Ishikawa (cell line): ENCODE results near the gene SH2D2A.

ENCODE experiments used
- CEBPB ChIP-seq: IDR thresholded peaks from 2 replicates; pipeline ENCODE4 v1.6.1; 2012
- CREB1 ChIP-seq: IDR thresholded peaks from 2 replicates; pipeline ENCODE4 v1.6.1; 2012; ENCODE audit warnings: low read depth
- EGR1 ChIP-seq: IDR thresholded peaks from 2 replicates; pipeline ENCODE4 v1.6.1; 2012
- EP300 ChIP-seq: IDR thresholded peaks from 2 replicates; pipeline ENCODE4 v1.6.1; 2012; ENCODE audit warnings: borderline replicate concordance
- FOXM1 ChIP-seq: IDR thresholded peaks from 2 replicates; pipeline ENCODE4 v1.6.1; 2012; ENCODE audit warnings: low read depth, borderline replicate concordance
- RAD21 ChIP-seq: IDR thresholded peaks from 2 replicates; pipeline ENCODE4 v1.6.1; 2012; ENCODE audit warnings: low read depth
- TAF1 ChIP-seq: IDR thresholded peaks from 2 replicates; pipeline ENCODE4 v1.6.1; 2012; ENCODE audit warnings: low read depth, mild to moderate bottlenecking
- TCF12 ChIP-seq: IDR thresholded peaks from 2 replicates; pipeline ENCODE4 v1.6.1; 2012; ENCODE audit warnings: low read depth
- USF1 ChIP-seq: IDR thresholded peaks from 2 replicates; pipeline ENCODE4 v1.6.1; 2012
- YY1 ChIP-seq: IDR thresholded peaks from 2 replicates; pipeline ENCODE4 v1.6.1; 2012; ENCODE audit warnings: low read depth
- TF ChIP-seq, protein P1 (sequence below): IDR thresholded peaks from 2 replicates; pipeline ENCODE4 v1.6.1; 2012; ENCODE audit warnings: low read depth, mild to moderate bottlenecking
- TF ChIP-seq, protein P2 (sequence below): IDR thresholded peaks from 2 replicates; pipeline ENCODE4 v1.6.1; 2012

- TF ChIP-seq TAF1 = no peak
- TF ChIP-seq, protein P1, sequence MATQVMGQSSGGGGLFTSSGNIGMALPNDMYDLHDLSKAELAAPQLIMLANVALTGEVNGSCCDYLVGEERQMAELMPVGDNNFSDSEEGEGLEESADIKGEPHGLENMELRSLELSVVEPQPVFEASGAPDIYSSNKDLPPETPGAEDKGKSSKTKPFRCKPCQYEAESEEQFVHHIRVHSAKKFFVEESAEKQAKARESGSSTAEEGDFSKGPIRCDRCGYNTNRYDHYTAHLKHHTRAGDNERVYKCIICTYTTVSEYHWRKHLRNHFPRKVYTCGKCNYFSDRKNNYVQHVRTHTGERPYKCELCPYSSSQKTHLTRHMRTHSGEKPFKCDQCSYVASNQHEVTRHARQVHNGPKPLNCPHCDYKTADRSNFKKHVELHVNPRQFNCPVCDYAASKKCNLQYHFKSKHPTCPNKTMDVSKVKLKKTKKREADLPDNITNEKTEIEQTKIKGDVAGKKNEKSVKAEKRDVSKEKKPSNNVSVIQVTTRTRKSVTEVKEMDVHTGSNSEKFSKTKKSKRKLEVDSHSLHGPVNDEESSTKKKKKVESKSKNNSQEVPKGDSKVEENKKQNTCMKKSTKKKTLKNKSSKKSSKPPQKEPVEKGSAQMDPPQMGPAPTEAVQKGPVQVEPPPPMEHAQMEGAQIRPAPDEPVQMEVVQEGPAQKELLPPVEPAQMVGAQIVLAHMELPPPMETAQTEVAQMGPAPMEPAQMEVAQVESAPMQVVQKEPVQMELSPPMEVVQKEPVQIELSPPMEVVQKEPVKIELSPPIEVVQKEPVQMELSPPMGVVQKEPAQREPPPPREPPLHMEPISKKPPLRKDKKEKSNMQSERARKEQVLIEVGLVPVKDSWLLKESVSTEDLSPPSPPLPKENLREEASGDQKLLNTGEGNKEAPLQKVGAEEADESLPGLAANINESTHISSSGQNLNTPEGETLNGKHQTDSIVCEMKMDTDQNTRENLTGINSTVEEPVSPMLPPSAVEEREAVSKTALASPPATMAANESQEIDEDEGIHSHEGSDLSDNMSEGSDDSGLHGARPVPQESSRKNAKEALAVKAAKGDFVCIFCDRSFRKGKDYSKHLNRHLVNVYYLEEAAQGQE = no peak
- no peak for TF ChIP-seq TCF12
- TF ChIP-seq CREB1 = no peak
- TF ChIP-seq YY1 = no peak
- TF ChIP-seq EP300 = no peak
- TF ChIP-seq, protein P2, sequence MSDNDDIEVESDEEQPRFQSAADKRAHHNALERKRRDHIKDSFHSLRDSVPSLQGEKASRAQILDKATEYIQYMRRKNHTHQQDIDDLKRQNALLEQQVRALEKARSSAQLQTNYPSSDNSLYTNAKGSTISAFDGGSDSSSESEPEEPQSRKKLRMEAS = no peak
- no peak for TF ChIP-seq RAD21
- TF ChIP-seq EGR1 = no peak
- TF ChIP-seq USF1 = no peak
- TF ChIP-seq FOXM1 = no peak
- no peak for TF ChIP-seq CEBPB
Measured at GRCh38 chr1:156834322-156834721, 17.7 kb upstream of the SH2D2A start.
